Hippocampal formation (tissue), 2 donors: Measurements from ENCODE around the gene AQP2.

Source experiments
- DNase-seq, 2 donors: peaks; one replicate each; lab custom pipeline; 2025; lab: John Stamatoyannopoulos, UW

AQP2 gene

GRCh38 chr12:49920241-49920914 lies 30.2 kb upstream of the AQP2 start:
- DNase-seq = no peak

- no peak for DNase-seq
Observed at GRCh38 chr12:49920915-49921286, 29.6 kb upstream of the AQP2 start.

- DNase-seq = no peak
Observed at GRCh38 chr12:49921299-49921698, 29.2 kb upstream of the AQP2 start.

GRCh38 chr12:49921936-49922335 lies 28.6 kb upstream of the AQP2 start:
- DNase-seq = no peak

GRCh38 chr12:49922349-49923034 lies 28.0 kb upstream of the AQP2 start:
- no peak for DNase-seq

- DNase-seq = no peak
Observed at GRCh38 chr12:49923035-49923644, 27.4 kb upstream of the AQP2 start.

- no peak for DNase-seq
Observed at GRCh38 chr12:49923880-49924556, 26.5 kb upstream of the AQP2 start.

- DNase-seq = no peak
Observed at GRCh38 chr12:49924628-49925246, 25.8 kb upstream of the AQP2 start.

- DNase-seq = no peak
Observed at GRCh38 chr12:49925433-49926204, 24.9 kb upstream of the AQP2 start.

- DNase-seq = no peak
Observed at GRCh38 chr12:49928471-49928870, 22.1 kb upstream of the AQP2 start.

GRCh38 chr12:49929581-49929980 lies 21.0 kb upstream of the AQP2 start:
- DNase-seq = no peak

GRCh38 chr12:49930515-49931288 lies 19.8 kb upstream of the AQP2 start:
- no peak for DNase-seq

GRCh38 chr12:49932023-49932422 lies 18.5 kb upstream of the AQP2 start:
- no peak for DNase-seq

GRCh38 chr12:49932533-49933130 lies 17.9 kb upstream of the AQP2 start:
- DNase-seq = no peak

- no peak for DNase-seq
Observed at GRCh38 chr12:49933796-49934195, 16.7 kb upstream of the AQP2 start.

GRCh38 chr12:49934505-49934904 lies 16.0 kb upstream of the AQP2 start:
- no peak for DNase-seq

- no peak for DNase-seq
Observed at GRCh38 chr12:49936925-49937324, 13.6 kb upstream of the AQP2 start.

GRCh38 chr12:49937639-49938300 lies 12.8 kb upstream of the AQP2 start:
- no peak for DNase-seq

GRCh38 chr12:49939307-49939706 lies 11.2 kb upstream of the AQP2 start:
- DNase-seq = no peak

- DNase-seq = no peak
Observed at GRCh38 chr12:49939707-49940106, 10.8 kb upstream of the AQP2 start.
